NCI-H2107 treated with DMSO at 0.1 percent for 48 hours (cell line): ENCODE results near the gene POPDC3.

Experiments used
- DNase-seq: peaks from one replicate; lab custom pipeline; 2025; ENCODE audit not compliant: unreplicated experiment; lab: John Stamatoyannopoulos, UW

The POPDC3 gene

DNA sequence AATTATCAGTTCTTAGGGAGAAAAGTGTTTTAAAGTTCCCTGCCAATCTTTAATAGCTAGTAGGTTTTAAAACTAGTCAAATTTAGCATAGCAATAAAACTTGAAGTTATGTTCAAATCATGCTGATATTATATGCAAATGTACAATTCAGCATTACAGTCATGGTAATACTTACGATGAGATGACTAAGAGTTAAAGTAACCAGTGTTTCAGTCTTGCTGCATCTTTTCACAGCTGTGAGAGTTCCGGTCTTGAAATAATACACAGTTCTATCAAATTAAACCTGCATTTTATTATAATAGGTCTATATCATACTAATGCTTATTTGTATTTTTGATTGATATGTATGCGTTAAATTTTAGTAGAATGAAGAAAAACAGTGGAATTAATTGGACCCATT is 26.1 kb downstream of the POPDC3 start:
- no peak for DNase-seq

- no peak for DNase-seq
Measured at GRCh38 chr6:105152880-105153279, 26.9 kb downstream of the POPDC3 start.

DNA sequence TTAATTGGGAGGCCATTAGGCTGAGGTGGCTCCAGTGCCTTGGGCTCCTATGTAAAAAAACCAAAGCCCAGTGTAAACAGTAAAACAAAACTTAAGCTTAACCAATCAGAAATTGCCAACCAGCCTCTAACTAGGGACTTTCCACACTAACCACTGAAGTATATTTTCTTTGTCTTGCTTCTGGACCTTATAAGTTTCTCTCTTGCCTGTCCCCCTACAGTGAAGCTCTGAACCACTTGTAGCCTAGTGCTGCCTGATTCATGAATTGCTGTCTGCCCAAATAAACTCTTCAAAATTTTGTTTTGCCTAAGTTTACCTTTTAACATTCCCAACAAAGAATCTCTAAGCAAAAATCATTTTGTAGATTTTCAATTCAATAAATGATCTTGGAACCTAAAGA is 28.2 kb downstream of the POPDC3 start:
- no peak for DNase-seq

DNA sequence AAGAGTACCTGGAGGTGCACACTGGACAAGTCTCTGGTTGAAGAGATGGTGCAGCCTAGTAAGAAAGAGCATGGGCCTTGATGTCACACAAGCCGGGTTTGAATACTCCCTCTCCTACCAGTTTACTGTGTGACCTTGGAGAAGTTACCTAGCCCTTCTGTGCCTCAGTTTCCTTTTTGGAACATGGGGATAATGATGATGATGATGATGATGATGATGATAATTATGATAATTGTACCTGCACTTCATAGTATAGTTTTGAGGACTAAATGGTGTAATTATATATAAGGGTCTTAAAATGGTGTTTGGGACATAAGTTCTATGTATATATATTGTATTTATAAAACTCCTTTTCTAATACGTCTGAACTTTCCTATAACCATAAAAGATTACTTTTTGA is 41.7 kb downstream of the POPDC3 start:
- no peak for DNase-seq

DNA sequence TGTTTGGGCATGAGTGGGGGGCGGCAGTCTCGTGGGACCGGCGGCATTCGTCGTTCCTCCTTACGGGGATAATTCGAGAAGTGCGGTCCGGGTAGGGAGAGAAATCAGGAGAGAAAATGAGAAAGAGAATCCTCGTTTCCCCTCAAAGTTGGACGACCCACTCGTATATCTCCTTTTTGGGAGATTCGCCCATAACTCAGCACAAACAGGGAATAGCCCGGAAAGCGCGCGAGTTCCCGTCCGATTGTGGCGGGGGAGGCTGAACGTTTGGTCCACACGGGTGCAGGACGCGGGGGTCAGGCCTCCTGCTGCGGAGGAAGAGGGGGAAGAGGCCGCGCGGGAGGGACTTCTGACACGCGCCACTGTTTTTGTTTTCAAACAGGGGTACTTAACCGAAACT is 42.4 kb downstream of the POPDC3 start:
- no peak for DNase-seq

GRCh38 chr6:105136431-105137350 is 43.1 kb downstream of the POPDC3 start:
- DNase-seq: no peak

DNA sequence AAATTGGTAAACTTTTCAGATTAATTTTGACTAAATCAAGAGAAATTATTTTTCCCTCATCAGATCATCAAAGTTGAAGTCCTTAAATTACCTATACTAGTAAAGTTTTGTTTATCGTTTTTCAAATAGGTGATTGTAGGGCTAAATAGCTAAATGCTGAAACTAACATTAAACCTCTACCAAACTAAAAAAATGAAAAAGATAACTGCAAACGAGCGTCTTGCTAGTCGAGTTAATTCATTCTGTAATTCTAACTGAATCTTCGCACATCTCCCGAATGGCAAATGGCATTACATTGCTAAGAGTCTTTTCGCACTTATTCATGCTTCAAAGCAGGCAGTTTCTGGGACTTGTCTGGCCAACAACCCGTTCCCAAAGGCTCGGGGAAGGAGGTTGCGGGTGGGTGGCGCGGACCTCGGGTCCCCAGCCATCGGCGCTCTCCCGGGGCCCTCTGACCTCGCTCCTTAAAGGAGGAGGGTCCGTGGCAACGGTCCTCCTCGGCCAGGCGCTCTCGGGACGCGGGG is 43.8 kb downstream of the POPDC3 start:
- DNase-seq: no peak

- peak; percentile 13 for DNase-seq
Measured at GRCh38 chr6:105135056-105135455, 44.8 kb downstream of the POPDC3 start.

GRCh38 chr6:105122717-105123116 is 57.1 kb downstream of the POPDC3 start:
- no peak for DNase-seq

DNA sequence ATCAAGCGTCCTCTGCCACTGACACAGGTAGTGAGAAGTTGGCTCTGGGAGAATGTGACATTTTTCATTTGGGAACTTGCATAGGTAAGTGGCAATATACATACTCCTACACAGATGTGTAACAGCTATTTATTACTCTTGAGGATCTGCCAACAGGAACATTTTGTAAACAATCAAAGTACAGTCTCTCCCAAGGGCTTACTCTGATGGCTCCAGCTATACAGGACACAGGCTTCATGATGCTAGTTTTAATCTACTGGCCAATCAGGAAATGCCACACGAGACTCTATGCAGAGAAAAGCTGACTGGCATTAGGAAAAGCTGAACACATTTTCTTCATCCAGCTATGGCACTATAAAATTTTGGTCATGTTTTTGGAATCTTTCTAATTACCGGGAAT is 57.8 kb downstream of the POPDC3 start:
- DNase-seq: peak; percentile 66

DNA sequence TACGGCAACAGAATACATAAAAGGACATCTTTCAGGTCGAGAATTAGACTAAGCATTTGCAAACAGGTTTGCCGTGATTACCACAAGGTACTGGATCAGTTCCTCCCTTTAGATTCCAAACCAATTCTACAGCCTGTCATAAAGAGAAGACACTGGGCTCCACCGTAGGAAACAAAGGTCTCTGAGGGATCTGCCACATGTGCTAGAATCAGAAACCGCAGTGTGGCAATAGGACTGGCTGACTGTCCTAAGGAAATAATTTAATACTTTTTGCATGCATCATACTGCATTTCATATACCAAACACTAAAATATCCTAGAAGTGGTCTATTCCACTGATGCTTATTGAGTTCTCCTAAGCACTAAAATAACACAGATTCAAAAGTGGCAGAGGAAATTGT is 59.2 kb downstream of the POPDC3 start:
- no peak for DNase-seq

DNA sequence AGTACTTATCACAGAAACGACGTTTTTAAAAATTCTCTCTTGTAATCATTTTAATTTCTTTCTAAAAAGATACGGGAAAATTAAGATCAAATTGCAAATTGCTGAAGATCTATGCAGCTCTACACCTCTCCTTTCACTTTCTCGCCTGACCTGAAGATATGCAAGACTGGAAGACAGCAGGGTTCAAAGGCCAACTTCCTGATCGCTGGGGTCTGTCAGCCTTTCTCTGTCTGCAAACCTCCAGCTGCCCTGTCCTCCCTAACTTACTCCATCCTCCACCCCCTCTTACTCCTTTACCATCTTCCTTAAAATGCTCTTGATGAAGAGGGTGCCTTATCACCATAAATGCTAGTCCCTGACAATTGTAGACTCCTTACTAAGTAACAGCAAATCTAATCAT is 63.7 kb downstream of the POPDC3 start:
- DNase-seq: no peak

GRCh38 chr6:105113422-105113821 is 66.4 kb downstream of the POPDC3 start:
- DNase-seq: no peak

- no peak for DNase-seq
Measured at GRCh38 chr6:105112577-105112976, 67.2 kb downstream of the POPDC3 start.

DNA sequence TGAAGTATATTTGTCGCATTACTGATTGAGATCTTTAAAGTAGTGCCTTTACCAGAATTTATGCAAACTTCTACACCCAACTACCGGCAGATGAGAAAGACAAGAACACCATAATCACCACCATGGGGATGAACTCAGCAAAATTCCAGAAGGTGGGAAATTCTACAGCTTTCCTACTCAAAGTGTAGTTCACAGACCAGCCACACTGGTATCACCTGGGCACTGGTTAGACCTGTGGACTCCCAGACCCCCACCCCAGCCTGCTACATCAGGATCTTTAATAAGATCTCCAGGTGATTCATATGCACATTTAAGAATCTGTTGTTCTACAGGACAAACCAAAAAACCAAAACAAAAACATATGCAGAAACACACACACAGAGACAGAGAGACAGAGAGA is 67.9 kb downstream of the POPDC3 start:
- DNase-seq: no peak

GRCh38 chr6:105111105-105111504 is 68.7 kb downstream of the POPDC3 start:
- DNase-seq: no peak

DNA sequence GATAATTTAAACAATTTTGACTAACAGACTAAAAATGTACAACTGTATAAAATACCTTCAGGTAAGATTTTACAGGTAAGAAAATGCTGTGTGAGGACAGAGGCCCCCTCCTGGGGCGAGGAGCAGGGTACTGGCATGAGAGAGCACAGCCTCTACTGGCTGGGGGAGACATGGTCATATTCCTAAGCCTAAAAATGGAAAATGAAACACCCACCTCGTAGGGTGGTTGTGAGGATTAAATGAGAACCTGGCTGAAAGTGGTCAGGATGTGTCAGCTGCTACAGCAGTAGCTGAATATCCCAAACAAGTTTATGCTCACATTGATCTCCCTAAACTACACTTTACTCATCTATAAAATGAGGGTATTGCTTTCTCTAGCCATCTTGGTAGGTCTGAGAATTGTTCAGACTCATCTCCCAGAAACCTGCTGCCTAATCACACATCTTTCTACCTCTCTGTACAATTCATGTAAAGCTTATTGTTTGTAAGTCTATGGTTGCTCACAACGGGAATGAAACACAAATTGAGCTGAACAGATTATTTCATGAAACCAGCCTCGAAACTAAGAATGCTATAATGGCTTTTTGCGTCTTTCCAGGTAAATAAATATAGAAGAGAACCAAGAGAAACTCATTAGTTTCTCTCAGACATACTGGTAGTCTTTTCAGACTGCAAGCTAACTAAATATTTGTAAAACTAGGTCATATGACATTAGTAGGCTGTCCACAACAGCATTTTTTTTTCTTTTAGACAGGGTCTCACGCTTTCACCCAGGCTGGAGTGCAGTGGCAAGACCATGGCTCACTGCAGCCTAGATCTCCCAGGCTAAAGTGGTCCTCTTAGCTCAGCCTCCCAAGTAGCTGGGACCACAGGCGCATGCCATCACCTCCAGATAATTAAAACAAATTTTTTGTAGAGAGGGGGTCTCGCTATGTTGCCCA is 69.6 kb downstream of the POPDC3 start:
- no peak for DNase-seq

- DNase-seq: no peak
Measured at GRCh38 chr6:105108631-105109262, 71.1 kb downstream of the POPDC3 start.
